Activated naive CD8-positive, alpha-beta T cell treated with anti-CD3 and anti-CD28 coated beads, Interleukin-2, amount 10 ng/mL, durations not matched to agents 7 days and 5 days (primary cell): ENCODE results near the gene ADK. TPM values are rescaled to one million over a fixed set of nuclear protein-coding genes. Genes with fewer than 3 reads are reported as not detected.

ENCODE experiments used
- ATAC-seq: fragments of 150-1000 bp; cut with Tn5 transposase; one replicate; pipeline ENCODE4 v1.10.0; 2021; ENCODE audit warnings: low read depth, moderate library complexity
- POLR2A ChIA-PET: fragments of 350-600 bp; sonication (Branson Sonifier 250); formaldehyde crosslinking; loops from one replicate; lab custom pipeline; 2021; ENCODE audit warnings: antibody characterized with exemption; lab: Charles Lee
- DNase-seq: peaks from one replicate; pipeline ENCODE4 v3.0.0; 2021
- H3K27ac Mint-ChIP-seq: one replicate; pipeline ENCODE4 v1.8.0; 2022; ENCODE audit warnings: mild to moderate bottlenecking, mixed read lengths
- H3K27me3 Mint-ChIP-seq: one replicate; pipeline ENCODE4 v1.8.0; 2022; ENCODE audit warnings: mild to moderate bottlenecking, moderate library complexity, mixed read lengths
- H3K36me3 Mint-ChIP-seq: one replicate; pipeline ENCODE4 v1.8.0; 2021; ENCODE audit warnings: mild to moderate bottlenecking, mixed read lengths
- H3K4me1 Mint-ChIP-seq: one replicate; pipeline ENCODE4 v1.8.0; 2021; ENCODE audit warnings: mixed read lengths
- H3K4me3 Mint-ChIP-seq: one replicate; pipeline ENCODE4 v1.8.0; 2022; ENCODE audit warnings: mild to moderate bottlenecking, moderate library complexity, mixed read lengths
- H3K9me3 Mint-ChIP-seq: one replicate; pipeline ENCODE4 v1.8.0; 2021; ENCODE audit warnings: mixed read lengths
- total RNA-seq, 2 experiments: library from RNA; stranded (reverse); gene quantifications; one replicate each; pipeline ENCODE4 v1.2.3, GENCODE V29; 2021

Gene ADK
- total RNA-seq, 2 experiments from 2014 or later = 31.6 to 37.9 TPM

GRCh38 chr10:74599672-74600071 is 448.7 kb downstream of the ADK start:
- no peak overlapping the region for H3K4me3 Mint-ChIP-seq
- H3K27me3 Mint-ChIP-seq = no peaks in the 10 kb centered on the region
- no peak overlapping the region for H3K27ac Mint-ChIP-seq
- DNase-seq = no peak
- peaks cover 32% of the 10 kb centered on the region for H3K36me3 Mint-ChIP-seq
- no peak for ATAC-seq
- peaks cover 8% of the 10 kb centered on the region for H3K4me1 Mint-ChIP-seq
- POLR2A ChIA-PET = no interaction called here
- peaks cover 8% of the 10 kb centered on the region for H3K9me3 Mint-ChIP-seq

- Mint-ChIP-seq H3K4me1 (peaks cover 8% of the 10 kb centered on the region), H3K27me3 (no peaks in the 10 kb centered on the region), H3K27ac (no peak overlapping the region), H3K36me3 (peaks cover 34% of the 10 kb centered on the region), H3K9me3 (peaks cover 12% of the 10 kb centered on the region), H3K4me3 (no peak overlapping the region)
- DNase-seq (no peak), ATAC-seq (no peak)
- POLR2A ChIA-PET = no interaction called here
These were observed 449.1 kb downstream of the ADK start for GRCh38 chr10:74600170-74600569.

GRCh38 chr10:74602576-74602975 is 451.6 kb downstream of the ADK start:
- peaks cover 38% of the 10 kb centered on the region for H3K36me3 Mint-ChIP-seq
- POLR2A ChIA-PET = no interaction called here
- no peak for DNase-seq
- H3K4me3 Mint-ChIP-seq = no peak overlapping the region
- no peaks in the 10 kb centered on the region for H3K27me3 Mint-ChIP-seq
- H3K27ac Mint-ChIP-seq = no peak overlapping the region
- H3K4me1 Mint-ChIP-seq = peaks cover 6% of the 10 kb centered on the region
- ATAC-seq = no peak
- peaks cover 16% of the 10 kb centered on the region for H3K9me3 Mint-ChIP-seq

GRCh38 chr10:74610299-74610698 is 459.3 kb downstream of the ADK start:
- H3K4me1 Mint-ChIP-seq = peaks cover 1% of the 10 kb centered on the region

GRCh38 chr10:74612195-74612594 is 461.2 kb downstream of the ADK start:
- Mint-ChIP-seq H3K27ac (no peak overlapping the region), H3K36me3 (peaks cover 24% of the 10 kb centered on the region), H3K4me1 (peaks cover 1% of the 10 kb centered on the region), H3K4me3 (no peak overlapping the region), H3K27me3 (no peaks in the 10 kb centered on the region), H3K9me3 (peaks cover 5% of the 10 kb centered on the region)
- POLR2A ChIA-PET = no interaction called here
- ATAC-seq (no peak), DNase-seq (no peak)

More at GRCh38 chr10:74610299-74610698, 459.3 kb downstream of the ADK start:
- no peak overlapping the region for H3K27ac Mint-ChIP-seq
- DNase-seq = no peak
- POLR2A ChIA-PET = no interaction called here
- H3K36me3 Mint-ChIP-seq = peaks cover 29% of the 10 kb centered on the region
- H3K4me3 Mint-ChIP-seq = no peak overlapping the region
- no peak for ATAC-seq
- H3K27me3 Mint-ChIP-seq = no peaks in the 10 kb centered on the region
- peaks cover 7% of the 10 kb centered on the region for H3K9me3 Mint-ChIP-seq

GRCh38 chr10:74620626-74621025 is 469.6 kb downstream of the ADK start:
- Mint-ChIP-seq H3K27ac (no peak overlapping the region), H3K36me3 (peaks cover 33% of the 10 kb centered on the region), H3K4me1 (no peaks in the 10 kb centered on the region), H3K4me3 (no peak overlapping the region), H3K9me3 (peaks cover 15% of the 10 kb centered on the region), H3K27me3 (no peaks in the 10 kb centered on the region)
- POLR2A ChIA-PET = no interaction called here
- no peak for ATAC-seq
- DNase-seq = no peak

GRCh38 chr10:74623786-74624185 is 472.8 kb downstream of the ADK start:
- DNase-seq = no peak
- Mint-ChIP-seq H3K4me3 (no peak overlapping the region), H3K27me3 (no peaks in the 10 kb centered on the region), H3K4me1 (no peaks in the 10 kb centered on the region), H3K9me3 (peaks cover 13% of the 10 kb centered on the region), H3K36me3 (peaks cover 23% of the 10 kb centered on the region), H3K27ac (no peak overlapping the region)
- no peak for ATAC-seq
- POLR2A ChIA-PET = no interaction called here

GRCh38 chr10:74624501-74624900 is 473.5 kb downstream of the ADK start:
- no peak overlapping the region for H3K4me3 Mint-ChIP-seq
- peaks cover 20% of the 10 kb centered on the region for H3K36me3 Mint-ChIP-seq
- H3K27me3 Mint-ChIP-seq = no peaks in the 10 kb centered on the region
- DNase-seq (no peak), ATAC-seq (no peak)
- H3K27ac Mint-ChIP-seq = no peak overlapping the region
- peaks cover 13% of the 10 kb centered on the region for H3K9me3 Mint-ChIP-seq
- POLR2A ChIA-PET = no interaction called here
- H3K4me1 Mint-ChIP-seq = no peaks in the 10 kb centered on the region

- no peak for ATAC-seq
- POLR2A ChIA-PET = no interaction called here
- H3K4me3 Mint-ChIP-seq = no peak overlapping the region
These were observed 477.1 kb downstream of the ADK start for GRCh38 chr10:74628136-74628535.

GRCh38 chr10:74634995-74635536 is 484.0 kb downstream of the ADK start:
- DNase-seq (no peak), ATAC-seq (no peak)
- Mint-ChIP-seq H3K4me3 (no peak overlapping the region), H3K4me1 (no peaks in the 10 kb centered on the region), H3K9me3 (peaks cover 14% of the 10 kb centered on the region), H3K27me3 (no peaks in the 10 kb centered on the region), H3K36me3 (peaks cover 30% of the 10 kb centered on the region), H3K27ac (no peak overlapping the region)
- POLR2A ChIA-PET = no interaction called here

More at GRCh38 chr10:74628136-74628535, 477.1 kb downstream of the ADK start:
- no peaks in the 10 kb centered on the region for H3K4me1 Mint-ChIP-seq
- H3K27ac Mint-ChIP-seq = no peak overlapping the region
- no peak for DNase-seq
- H3K36me3 Mint-ChIP-seq = peaks cover 10% of the 10 kb centered on the region
- H3K9me3 Mint-ChIP-seq = peaks cover 5% of the 10 kb centered on the region
- H3K27me3 Mint-ChIP-seq = no peaks in the 10 kb centered on the region

- peaks cover 30% of the 10 kb centered on the region for H3K36me3 Mint-ChIP-seq
- DNase-seq = no peak
- H3K4me3 Mint-ChIP-seq = no peak overlapping the region
- H3K4me1 Mint-ChIP-seq = no peaks in the 10 kb centered on the region
- no peak for ATAC-seq
- H3K27me3 Mint-ChIP-seq = no peaks in the 10 kb centered on the region
- POLR2A ChIA-PET = no interaction called here
- peaks cover 14% of the 10 kb centered on the region for H3K9me3 Mint-ChIP-seq
- H3K27ac Mint-ChIP-seq = no peak overlapping the region
These were observed 484.6 kb downstream of the ADK start for GRCh38 chr10:74635655-74636054.

- H3K36me3 Mint-ChIP-seq = peaks cover 25% of the 10 kb centered on the region
- H3K4me3 Mint-ChIP-seq = no peak overlapping the region
- H3K27me3 Mint-ChIP-seq = no peaks in the 10 kb centered on the region
- ATAC-seq (no peak), DNase-seq (no peak)
- no peaks in the 10 kb centered on the region for H3K4me1 Mint-ChIP-seq
- H3K9me3 Mint-ChIP-seq = peaks cover 12% of the 10 kb centered on the region
- H3K27ac Mint-ChIP-seq = no peak overlapping the region
- POLR2A ChIA-PET = interaction anchor here (0.6 kb wide), 1 partner anchor 236 kb away, joined by 3 read pairs; no protein-coding TSS in a partner anchor
These were observed 486.7 kb downstream of the ADK start for GRCh38 chr10:74637685-74638084.

- DNase-seq (no peak), ATAC-seq (no peak)
- peaks cover 17% of the 10 kb centered on the region for H3K36me3 Mint-ChIP-seq
- H3K4me1 Mint-ChIP-seq = peaks cover 1% of the 10 kb centered on the region
- H3K9me3 Mint-ChIP-seq = peaks cover 8% of the 10 kb centered on the region
- no peaks in the 10 kb centered on the region for H3K27me3 Mint-ChIP-seq
- POLR2A ChIA-PET = no interaction called here
- no peak overlapping the region for H3K27ac Mint-ChIP-seq
- H3K4me3 Mint-ChIP-seq = no peak overlapping the region
These were observed 489.3 kb downstream of the ADK start for GRCh38 chr10:74640134-74640921.

GRCh38 chr10:74641659-74642058 is 490.6 kb downstream of the ADK start:
- H3K4me3 Mint-ChIP-seq = no peak overlapping the region
- no peak overlapping the region for H3K27ac Mint-ChIP-seq
- no peak for DNase-seq
- H3K27me3 Mint-ChIP-seq = no peaks in the 10 kb centered on the region
- POLR2A ChIA-PET = no interaction called here
- H3K9me3 Mint-ChIP-seq = peaks cover 6% of the 10 kb centered on the region
- ATAC-seq = no peak
- peaks cover 1% of the 10 kb centered on the region for H3K4me1 Mint-ChIP-seq
- peaks cover 16% of the 10 kb centered on the region for H3K36me3 Mint-ChIP-seq
